Measurements from ENCODE around the gene ATP2A3. TPM values are rescaled to one million over a fixed set of nuclear protein-coding genes. Genes with fewer than 3 reads are reported as not detected.
A peak's percentile ranks its signal among the peaks of the same experiment; 100 is the strongest.

Gene ATP2A3
- total and polyA plus RNA-seq, 2 donors (not counting 1 experiment from before 2014, with no cell fraction given) = 0.25 to 12.4 TPM

DNA sequence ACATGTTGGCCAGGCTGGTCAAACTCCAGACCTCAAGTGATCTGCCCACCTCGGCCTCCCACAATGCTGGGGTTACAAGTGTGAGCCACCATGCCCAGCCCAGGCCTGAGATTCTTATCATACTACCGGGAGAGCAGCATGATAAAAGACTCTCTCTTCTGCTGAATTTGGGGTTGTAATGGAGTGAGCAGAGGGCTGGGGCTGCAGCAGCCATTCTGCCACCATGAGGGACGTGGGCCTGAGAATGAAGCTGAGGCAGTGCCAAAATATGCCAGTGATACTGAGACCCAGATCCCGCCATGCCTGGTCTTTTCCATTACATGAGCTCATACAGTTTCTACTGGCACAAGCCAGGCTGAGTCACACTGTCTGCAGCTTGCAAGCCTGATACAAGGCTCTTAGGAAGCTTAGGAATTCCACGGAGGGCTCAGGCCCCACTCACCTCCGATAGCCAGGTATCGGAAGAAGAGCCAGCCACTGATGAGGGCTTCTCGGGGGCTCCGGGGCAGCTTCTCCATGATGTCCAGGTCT, 28.3 kb downstream of the ATP2A3 start:
- TF ChIP-seq CTCF (conservative IDR thresholded peaks at IDR 0.05 in 1 of 2, IDR thresholded peaks at IDR 0.05 in 1 of 2; ENCODE audit: low read depth in 1 of 2, low read length in 2 of 2) (no peak), EZH2 (IDR thresholded peaks at IDR 0.05; ENCODE audit: low read length, missing control alignments) (no peak)
- Histone ChIP-seq H3K4me3 (replicated peaks in 1 of 4; ENCODE audit: control extremely low read depth in 1 of 4, insufficient read depth in 1 of 4, low read depth in 3 of 4, low read length in 4 of 4) (no peak overlapping the region), H3K27ac (ENCODE audit: insufficient read depth, low read length) (no peak overlapping the region), H3K9me3 (ENCODE audit: control insufficient read depth, insufficient read depth, low read depth, low read length) (no peaks in the 10 kb centered on the region), H3K79me2 (ENCODE audit: control insufficient read depth, insufficient read depth, low read length) (no peaks in the 10 kb centered on the region), H3K4me1 (ENCODE audit: control insufficient read depth, extremely low read depth, insufficient read depth, low read length) (no peaks in the 10 kb centered on the region), H3K36me3 (ENCODE audit: control insufficient read depth, insufficient read depth, low read length) (no peaks in the 10 kb centered on the region), H2AFZ (ENCODE audit: low read length) (no peak overlapping the region), H3K9ac (ENCODE audit: insufficient read depth, low read length) (no peak overlapping the region), H3K4me2 (ENCODE audit: extremely low read depth, insufficient read depth, low read length) (no peak overlapping the region), H3K27me3 (ENCODE audit: control insufficient read depth, insufficient read depth, low read length) (no peaks in the 10 kb centered on the region), H4K20me1 (ENCODE audit: control insufficient read depth, extremely low read depth, insufficient read depth, low read length) (no peaks in the 10 kb centered on the region)
- DNase-seq (ENCODE audit: low read depth in 2 of 2) = peak; percentile 47 to 88

DNA sequence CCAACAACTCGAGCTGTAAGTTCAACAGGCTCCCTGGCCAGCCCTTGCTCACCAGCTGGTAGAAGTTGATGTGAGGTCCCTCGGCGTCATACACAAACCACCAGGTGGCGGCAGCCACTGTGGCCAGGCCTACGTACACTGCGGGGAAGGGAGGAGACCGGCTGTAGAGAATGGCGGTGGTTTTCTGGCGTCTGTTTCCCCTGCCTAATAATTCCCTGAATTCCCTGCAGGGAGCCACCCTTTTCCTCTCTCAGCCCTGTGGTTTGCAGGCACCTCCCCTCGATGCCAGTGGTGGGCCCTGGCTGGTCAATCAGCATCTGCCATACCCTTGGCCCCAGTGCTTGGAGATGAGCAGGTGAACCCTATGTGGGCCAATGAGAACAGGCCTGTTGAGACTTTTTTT, 29.1 kb downstream of the ATP2A3 start:
- DNase-seq (ENCODE audit: low read depth in 2 of 2) = peak; percentile 72 to 79
- H3K27ac ChIP-seq (ENCODE audit: insufficient read depth, low read length) = no peak overlapping the region
- H3K4me2 ChIP-seq (ENCODE audit: extremely low read depth, insufficient read depth, low read length) = no peak overlapping the region
- TF ChIP-seq EZH2 (IDR thresholded peaks at IDR 0.05; ENCODE audit: low read length, missing control alignments) (no peak), CTCF (conservative IDR thresholded peaks at IDR 0.05 in 1 of 2, IDR thresholded peaks at IDR 0.05 in 1 of 2; ENCODE audit: low read depth in 1 of 2, low read length in 2 of 2) (peak; percentile 45 to 72)
- H3K9ac ChIP-seq (ENCODE audit: insufficient read depth, low read length) = no peak overlapping the region
- H3K9me3 ChIP-seq (ENCODE audit: control insufficient read depth, insufficient read depth, low read depth, low read length) = no peaks in the 10 kb centered on the region
- H3K79me2 ChIP-seq (ENCODE audit: control insufficient read depth, insufficient read depth, low read length) = no peaks in the 10 kb centered on the region
- no peaks in the 10 kb centered on the region for H3K27me3 ChIP-seq (ENCODE audit: control insufficient read depth, insufficient read depth, low read length)
- H2AFZ ChIP-seq (ENCODE audit: low read length) = peak overlapping the region; percentile 13
- H3K36me3 ChIP-seq (ENCODE audit: control insufficient read depth, insufficient read depth, low read length) = no peaks in the 10 kb centered on the region
- no peak overlapping the region for H3K4me3 ChIP-seq (replicated peaks in 1 of 4; ENCODE audit: control extremely low read depth in 1 of 4, insufficient read depth in 1 of 4, low read depth in 3 of 4, low read length in 4 of 4)
- H4K20me1 ChIP-seq (ENCODE audit: control insufficient read depth, extremely low read depth, insufficient read depth, low read length) = no peaks in the 10 kb centered on the region
- H3K4me1 ChIP-seq (ENCODE audit: control insufficient read depth, extremely low read depth, insufficient read depth, low read length) = no peaks in the 10 kb centered on the region

GRCh38 chr17:3929764-3930163, 34.5 kb downstream of the ATP2A3 start:
- no peaks in the 10 kb centered on the region for H3K79me2 ChIP-seq (ENCODE audit: control insufficient read depth, insufficient read depth, low read length)
- no peak overlapping the region for H3K4me2 ChIP-seq (ENCODE audit: extremely low read depth, insufficient read depth, low read length)
- no peak overlapping the region for H3K9ac ChIP-seq (ENCODE audit: insufficient read depth, low read length)
- DNase-seq (ENCODE audit: low read depth in 2 of 2) = no peak
- no peak for TF ChIP-seq EZH2 (IDR thresholded peaks at IDR 0.05; ENCODE audit: low read length, missing control alignments)
- no peak for TF ChIP-seq CTCF (conservative IDR thresholded peaks at IDR 0.05 in 1 of 2, IDR thresholded peaks at IDR 0.05 in 1 of 2; ENCODE audit: low read depth in 1 of 2, low read length in 2 of 2)
- no peak overlapping the region for H3K27ac ChIP-seq (ENCODE audit: insufficient read depth, low read length)
- H3K27me3 ChIP-seq (ENCODE audit: control insufficient read depth, insufficient read depth, low read length) = no peaks in the 10 kb centered on the region
- H3K4me3 ChIP-seq (replicated peaks in 1 of 4; ENCODE audit: control extremely low read depth in 1 of 4, insufficient read depth in 1 of 4, low read depth in 3 of 4, low read length in 4 of 4) = no peak overlapping the region
- H3K4me1 ChIP-seq (ENCODE audit: control insufficient read depth, extremely low read depth, insufficient read depth, low read length) = no peaks in the 10 kb centered on the region
- no peaks in the 10 kb centered on the region for H3K9me3 ChIP-seq (ENCODE audit: control insufficient read depth, insufficient read depth, low read depth, low read length)
- H4K20me1 ChIP-seq (ENCODE audit: control insufficient read depth, extremely low read depth, insufficient read depth, low read length) = no peaks in the 10 kb centered on the region
- no peaks in the 10 kb centered on the region for H3K36me3 ChIP-seq (ENCODE audit: control insufficient read depth, insufficient read depth, low read length)
- no peak overlapping the region for H2AFZ ChIP-seq (ENCODE audit: low read length)

Data from fibroblast of lung (primary cell).